Fibroblast of villous mesenchyme (primary cell): ENCODE data around the gene ABLIM1. TPM values are rescaled to one million over a fixed set of nuclear protein-coding genes. Genes with fewer than 3 reads are reported as not detected.

Source experiments
- DNase-seq: peaks from one replicate; pipeline ENCODE4 v3.0.0-alpha.2; 2010; ENCODE audit warnings: low read depth
- H3K4me3 ChIP-seq: 2 replicates; pipeline ENCODE4 v1.5.1; 2011; ENCODE audit warnings: low read depth, mild to moderate bottlenecking, low read length
- total RNA-seq: library from RNA; depleted of rRNA; stranded (reverse); fragments of >200 nt; gene quantifications from 2 replicates; pipeline ENCODE4 v1.2.3, GENCODE V29; 2012
- TF ChIP-seq, protein P1 (sequence below): IDR thresholded peaks from 2 replicates; pipeline ENCODE4 v1.5.1; 2012; ENCODE audit warnings: low read depth, mild to moderate bottlenecking, low read length; ENCODE audit not compliant: insufficient read depth

ABLIM1 gene
- total RNA-seq, 1 donor: 18.6 TPM

DNA sequence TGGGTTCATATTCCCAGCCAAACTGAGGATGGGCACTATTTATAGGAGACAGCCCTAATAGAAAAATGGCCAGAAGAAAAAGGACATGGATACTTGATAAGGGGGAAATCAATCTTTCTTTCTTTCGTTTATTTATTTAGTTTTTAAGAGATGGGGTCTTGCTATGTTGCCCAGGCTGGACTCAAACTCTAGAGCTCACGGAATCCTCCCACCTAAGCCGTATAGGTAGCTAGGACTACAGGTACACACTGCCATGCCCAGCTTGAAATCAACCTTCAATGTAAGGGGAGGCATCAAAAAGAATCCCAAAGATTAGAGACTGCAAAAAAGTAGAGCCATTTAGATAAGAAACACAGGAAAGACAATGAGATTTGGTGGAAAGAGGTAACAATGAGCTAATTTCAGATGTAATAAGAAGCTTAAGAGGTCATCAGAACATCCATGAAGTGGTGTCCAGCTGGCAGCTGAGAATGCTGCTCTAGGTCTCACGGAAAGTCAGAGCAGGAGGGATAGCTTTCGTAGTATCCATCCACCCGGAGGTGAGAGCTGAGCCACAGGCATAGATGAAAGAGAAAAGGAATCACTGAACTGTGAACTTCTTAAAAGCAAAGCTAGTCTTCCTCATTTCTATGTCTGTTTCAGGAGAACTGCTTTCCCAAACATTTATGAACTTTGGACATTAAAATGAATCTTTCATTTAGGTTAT is 10.5 kb upstream of the ABLIM1 start:
- TF ChIP-seq, protein P1, sequence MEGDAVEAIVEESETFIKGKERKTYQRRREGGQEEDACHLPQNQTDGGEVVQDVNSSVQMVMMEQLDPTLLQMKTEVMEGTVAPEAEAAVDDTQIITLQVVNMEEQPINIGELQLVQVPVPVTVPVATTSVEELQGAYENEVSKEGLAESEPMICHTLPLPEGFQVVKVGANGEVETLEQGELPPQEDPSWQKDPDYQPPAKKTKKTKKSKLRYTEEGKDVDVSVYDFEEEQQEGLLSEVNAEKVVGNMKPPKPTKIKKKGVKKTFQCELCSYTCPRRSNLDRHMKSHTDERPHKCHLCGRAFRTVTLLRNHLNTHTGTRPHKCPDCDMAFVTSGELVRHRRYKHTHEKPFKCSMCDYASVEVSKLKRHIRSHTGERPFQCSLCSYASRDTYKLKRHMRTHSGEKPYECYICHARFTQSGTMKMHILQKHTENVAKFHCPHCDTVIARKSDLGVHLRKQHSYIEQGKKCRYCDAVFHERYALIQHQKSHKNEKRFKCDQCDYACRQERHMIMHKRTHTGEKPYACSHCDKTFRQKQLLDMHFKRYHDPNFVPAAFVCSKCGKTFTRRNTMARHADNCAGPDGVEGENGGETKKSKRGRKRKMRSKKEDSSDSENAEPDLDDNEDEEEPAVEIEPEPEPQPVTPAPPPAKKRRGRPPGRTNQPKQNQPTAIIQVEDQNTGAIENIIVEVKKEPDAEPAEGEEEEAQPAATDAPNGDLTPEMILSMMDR: no peak
- no peak overlapping the region for H3K4me3 ChIP-seq
- no peak for DNase-seq

DNA sequence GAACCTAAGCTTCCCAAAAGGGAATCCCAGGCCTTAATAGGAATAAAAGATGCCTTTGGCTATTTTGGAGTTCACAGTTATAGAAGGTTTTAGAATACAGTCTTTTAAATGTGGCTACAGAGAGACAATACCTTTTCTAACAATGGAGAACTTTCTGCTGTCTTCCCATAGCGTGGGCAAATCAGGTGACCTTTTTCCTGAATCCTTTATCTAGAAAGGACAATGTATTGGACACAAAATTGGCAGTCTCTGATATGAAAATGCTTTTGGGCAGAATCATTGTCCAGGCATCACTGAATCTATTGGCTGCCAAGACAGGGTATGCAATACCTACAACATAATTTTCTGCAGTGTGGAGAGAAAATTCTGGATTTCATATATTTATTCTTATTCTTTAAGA is 7.8 kb upstream of the ABLIM1 start:
- TF ChIP-seq, protein P1: no peak
- H3K4me3 ChIP-seq: no peak overlapping the region
- DNase-seq: no peak

DNA sequence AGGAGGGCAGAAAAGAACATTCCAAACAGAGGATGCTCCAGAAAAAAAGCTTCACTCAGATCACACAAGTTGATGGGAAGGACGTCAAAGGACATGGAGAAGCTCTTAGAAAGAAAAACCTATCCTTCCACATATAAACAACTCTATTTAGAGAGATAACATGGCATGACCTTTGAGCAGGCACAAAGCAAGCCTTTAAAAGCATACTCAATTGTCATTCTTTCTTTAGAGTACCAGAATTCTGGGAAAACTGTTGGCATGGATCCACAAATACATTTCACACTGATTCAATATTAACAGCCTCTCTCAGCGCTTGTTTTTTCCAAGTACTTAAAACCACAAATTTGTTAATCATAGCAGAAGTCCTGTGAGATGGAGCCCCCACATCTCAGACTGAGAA is 7.3 kb upstream of the ABLIM1 start:
- no peak for DNase-seq
- TF ChIP-seq, protein P1: no peak
- no peak overlapping the region for H3K4me3 ChIP-seq

DNA sequence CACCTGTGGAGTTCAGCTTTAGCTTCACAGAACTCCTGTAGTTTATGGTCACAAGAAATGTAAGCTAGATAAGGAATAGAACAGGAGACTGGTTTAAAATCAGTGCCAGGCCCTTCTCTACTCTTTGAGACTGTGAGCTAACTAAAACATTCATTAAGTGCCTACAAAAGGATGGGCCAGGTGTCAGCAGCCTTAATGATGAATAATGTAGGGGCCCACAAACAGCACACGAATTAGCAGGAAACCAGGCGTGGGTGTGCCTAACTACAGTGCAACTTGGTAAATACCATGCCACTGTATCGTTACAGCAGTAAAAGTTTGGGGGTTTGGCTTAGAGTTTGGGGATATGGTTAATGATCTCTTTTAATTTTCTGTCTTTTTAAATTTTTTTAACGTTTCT is 6.1 kb upstream of the ABLIM1 start:
- TF ChIP-seq, protein P1: no peak
- H3K4me3 ChIP-seq: no peak overlapping the region
- no peak for DNase-seq

DNA sequence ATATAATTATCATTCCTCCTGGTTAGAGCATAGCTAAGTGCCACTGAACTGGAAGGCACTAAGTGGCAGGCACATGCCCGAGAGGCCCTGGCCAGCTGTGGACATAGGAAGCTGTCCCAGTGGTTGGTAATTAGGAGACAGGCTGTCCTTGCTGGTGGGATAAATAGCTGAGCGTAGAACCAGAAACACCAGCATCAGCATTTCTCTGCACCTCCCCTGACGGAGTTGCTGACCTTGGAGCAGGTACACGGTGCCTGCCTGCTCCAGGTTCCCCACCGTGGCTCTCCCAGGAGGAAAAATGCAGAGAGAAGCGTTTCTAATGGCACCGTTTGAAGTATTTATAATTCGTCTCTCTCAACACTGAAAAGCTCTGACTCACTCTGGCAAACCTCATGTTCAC is 5.6 kb upstream of the ABLIM1 start:
- no peak overlapping the region for H3K4me3 ChIP-seq
- TF ChIP-seq, protein P1: no peak
- no peak for DNase-seq

DNA sequence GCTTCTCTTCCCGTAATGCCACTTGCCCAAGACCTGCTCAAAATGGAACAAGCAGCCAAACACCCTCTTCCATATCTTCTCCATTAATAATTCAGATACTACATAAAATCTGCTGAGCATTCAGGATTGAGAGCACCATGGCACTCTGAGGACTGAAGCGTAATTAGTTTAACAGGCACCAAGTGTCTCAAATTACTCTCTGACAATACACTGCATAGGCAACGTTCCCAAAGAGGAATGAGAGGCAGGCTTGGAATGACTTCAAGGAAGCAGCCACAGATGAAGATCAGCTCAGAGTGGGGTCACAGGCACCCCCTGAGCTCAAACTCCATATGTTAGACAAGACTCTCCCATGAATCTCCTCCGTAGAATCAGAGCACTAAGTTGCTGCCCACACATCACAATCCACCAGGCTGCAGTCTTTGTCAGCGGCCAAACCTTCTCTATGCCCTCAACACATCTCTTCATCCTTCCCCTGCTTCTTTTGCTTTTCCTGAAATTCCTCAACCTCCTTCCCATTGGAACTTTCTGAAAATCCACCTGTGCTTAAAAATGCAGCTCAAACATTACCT is 4.7 kb upstream of the ABLIM1 start:
- DNase-seq: no peak
- TF ChIP-seq, protein P1: no peak
- H3K4me3 ChIP-seq: no peak overlapping the region

DNA sequence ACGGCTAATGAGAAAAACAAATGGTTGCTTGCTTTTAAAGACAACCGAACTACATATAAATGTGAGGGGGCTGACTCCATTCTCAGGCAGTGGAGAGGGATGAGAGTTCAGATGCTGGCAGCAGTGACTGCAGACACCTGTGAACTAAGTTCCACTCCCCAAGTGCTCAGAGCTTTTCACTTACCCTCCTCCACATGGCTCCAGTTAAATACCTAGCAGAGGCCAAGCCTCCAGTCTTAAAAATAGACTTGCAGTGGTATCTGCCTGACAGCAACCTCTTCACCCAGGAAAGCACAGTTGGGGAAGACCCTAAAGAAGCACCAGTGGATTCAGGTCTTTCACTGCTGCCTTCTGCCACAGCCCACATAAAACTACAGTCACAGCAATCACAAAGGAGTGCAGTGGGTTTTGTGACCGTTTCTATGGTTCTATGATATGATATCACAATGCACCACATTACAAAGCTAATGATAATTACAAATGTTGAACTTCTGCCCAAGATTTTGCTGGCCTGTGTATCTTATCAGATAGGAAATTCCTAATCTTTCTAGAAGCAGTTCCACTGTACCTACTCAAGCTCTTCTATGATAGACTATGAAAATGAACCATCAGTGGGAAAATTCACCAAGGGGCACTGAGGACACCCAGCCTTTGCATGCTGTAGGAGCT is 3.3 kb upstream of the ABLIM1 start:
- no peak overlapping the region for H3K4me3 ChIP-seq
- TF ChIP-seq, protein P1: no peak
- no peak for DNase-seq
